Fibroblast of upper back skin (primary cell): ENCODE measurements around the gene GOLGA6L25.
"Not testable (repeated sequence)": the region's sequence is repeated elsewhere in the genome, so short reads cannot be mapped to it uniquely, and the experiment has no call there.

ENCODE experiments used
- DNase-seq: peaks from one replicate; pipeline ENCODE4 v3.0.0-alpha.2; 2013

Gene GOLGA6L25

GRCh38 chr15:28553268-28553667 is at the start of gene GOLGA6L25:
Gene GOLGA6L25 (plus strand): TSS chr15:28553568. CDS start chr15:28553629, 61 bp downstream.
- not testable (repeated sequence) for DNase-seq

GRCh38 chr15:28508217-28508889 is 45.0 kb upstream of the GOLGA6L25 start:
- not testable (repeated sequence) for DNase-seq

GRCh38 chr15:28514128-28514527 is 39.2 kb upstream of the GOLGA6L25 start:
- not testable (repeated sequence) for DNase-seq

- not testable (repeated sequence) for DNase-seq
Measured at GRCh38 chr15:28515208-28515607, 38.2 kb upstream of the GOLGA6L25 start.

GRCh38 chr15:28532954-28533353 is 20.4 kb upstream of the GOLGA6L25 start, which contains the start of gene GOLGA8G:
Gene GOLGA8G (minus strand): TSS chr15:28532971. CDS start chr15:28532909, 62 bp downstream.
- DNase-seq: not testable (repeated sequence)

GRCh38 chr15:28573351-28573750 is 20.0 kb downstream of the GOLGA6L25 start:
- not testable (repeated sequence) for DNase-seq

- DNase-seq: not testable (repeated sequence)
Measured at GRCh38 chr15:28588977-28589606, 35.7 kb downstream of the GOLGA6L25 start.

GRCh38 chr15:28589769-28590168 is 36.4 kb downstream of the GOLGA6L25 start:
- not testable (repeated sequence) for DNase-seq

GRCh38 chr15:28592395-28592794 is 39.0 kb downstream of the GOLGA6L25 start:
- not testable (repeated sequence) for DNase-seq

- not testable (repeated sequence) for DNase-seq
Measured at GRCh38 chr15:28593424-28594129, 40.2 kb downstream of the GOLGA6L25 start.

- not testable (repeated sequence) for DNase-seq
Measured at GRCh38 chr15:28597471-28597870, 44.1 kb downstream of the GOLGA6L25 start.

- not testable (repeated sequence) for DNase-seq
Measured at GRCh38 chr15:28598209-28598608, 44.8 kb downstream of the GOLGA6L25 start.

- not testable (repeated sequence) for DNase-seq
Measured at GRCh38 chr15:28602152-28602551, 48.8 kb downstream of the GOLGA6L25 start.
